Activated T-cell treated with anti-CD3 and anti-CD28 coated beads, Interleukin-2, amount 50 U/mL, for 24 hours (primary cell): Measurements from ENCODE around the gene ATXN1.
"Not testable (repeated sequence)": the region's sequence is repeated elsewhere in the genome, so short reads cannot be mapped to it uniquely, and the experiment has no call there.

Experiments
- DNase-seq: peaks from one replicate; pipeline ENCODE4 v3.0.0-alpha.2; 2020
- H3K27ac Mint-ChIP-seq: 2 replicates; pipeline ENCODE4 v1.8.0; 2020; ENCODE audit warnings: mild to moderate bottlenecking, mixed read lengths
- H3K27me3 Mint-ChIP-seq: 2 replicates; pipeline ENCODE4 v1.8.0; 2020; ENCODE audit warnings: mixed read lengths
- H3K36me3 Mint-ChIP-seq: 2 replicates; pipeline ENCODE4 v1.8.0; 2020; ENCODE audit warnings: low read depth, mixed read lengths
- H3K4me1 Mint-ChIP-seq: 2 replicates; pipeline ENCODE4 v1.8.0; 2020; ENCODE audit warnings: low read depth, mixed read lengths
- H3K4me3 Mint-ChIP-seq: 2 replicates; pipeline ENCODE4 v1.8.0; 2020; ENCODE audit warnings: mild to moderate bottlenecking, moderate library complexity, mixed read lengths
- H3K9me3 Mint-ChIP-seq: 2 replicates; pipeline ENCODE4 v1.8.0; 2020; ENCODE audit warnings: mixed read lengths

ATXN1 gene

GRCh38 chr6:16420337-16420714 is 340.9 kb downstream of the ATXN1 start:
- no peaks in the 10 kb centered on the region for H3K27me3 Mint-ChIP-seq
- H3K4me3 Mint-ChIP-seq, result peak overlapping the region; percentile 69
- H3K9me3 Mint-ChIP-seq, result no peaks in the 10 kb centered on the region
- H3K36me3 Mint-ChIP-seq, result peaks cover 2% of the 10 kb centered on the region
- peaks cover 74% of the 10 kb centered on the region for H3K4me1 Mint-ChIP-seq
- no peak for DNase-seq
- peak overlapping the region; percentile 99 for H3K27ac Mint-ChIP-seq

GRCh38 chr6:16419636-16420336 is 341.5 kb downstream of the ATXN1 start:
- peak overlapping the region; percentile 69 for H3K4me3 Mint-ChIP-seq
- peak overlapping the region; percentile 99 for H3K27ac Mint-ChIP-seq
- no peaks in the 10 kb centered on the region for H3K9me3 Mint-ChIP-seq
- peaks cover 2% of the 10 kb centered on the region for H3K36me3 Mint-ChIP-seq
- DNase-seq, result no peak
- H3K27me3 Mint-ChIP-seq, result no peaks in the 10 kb centered on the region
- H3K4me1 Mint-ChIP-seq, result peaks cover 74% of the 10 kb centered on the region

GRCh38 chr6:16418151-16418550 is 343.1 kb downstream of the ATXN1 start:
- Mint-ChIP-seq H3K27ac (no peak overlapping the region), H3K4me3 (no peak overlapping the region), H3K9me3 (no peaks in the 10 kb centered on the region), H3K36me3 (peaks cover 2% of the 10 kb centered on the region), H3K4me1 (peaks cover 77% of the 10 kb centered on the region), H3K27me3 (no peaks in the 10 kb centered on the region)
- DNase-seq, result no peak

GRCh38 chr6:16415677-16416076 is 345.6 kb downstream of the ATXN1 start:
- Mint-ChIP-seq H3K27ac (peak overlapping the region; percentile 76), H3K9me3 (no peaks in the 10 kb centered on the region), H3K4me3 (peak overlapping the region; percentile 47), H3K4me1 (peaks cover 69% of the 10 kb centered on the region), H3K36me3 (peaks cover 2% of the 10 kb centered on the region), H3K27me3 (no peaks in the 10 kb centered on the region)
- no peak for DNase-seq

- no peak for DNase-seq
- H3K4me3 Mint-ChIP-seq, result peak overlapping the region; percentile 57
Observed at GRCh38 chr6:16414205-16414604, 347.1 kb downstream of the ATXN1 start.

GRCh38 chr6:16413399-16413798 is 347.9 kb downstream of the ATXN1 start:
- no peaks in the 10 kb centered on the region for H3K9me3 Mint-ChIP-seq
- no peak for DNase-seq
- H3K27ac Mint-ChIP-seq, result peak overlapping the region; percentile 94
- no peaks in the 10 kb centered on the region for H3K27me3 Mint-ChIP-seq
- peaks cover 62% of the 10 kb centered on the region for H3K4me1 Mint-ChIP-seq
- H3K4me3 Mint-ChIP-seq, result peak overlapping the region; percentile 57
- H3K36me3 Mint-ChIP-seq, result peaks cover 2% of the 10 kb centered on the region

More at GRCh38 chr6:16414205-16414604, 347.1 kb downstream of the ATXN1 start:
- no peaks in the 10 kb centered on the region for H3K27me3 Mint-ChIP-seq
- H3K27ac Mint-ChIP-seq, result peak overlapping the region; percentile 94
- peaks cover 65% of the 10 kb centered on the region for H3K4me1 Mint-ChIP-seq
- H3K9me3 Mint-ChIP-seq, result no peaks in the 10 kb centered on the region
- H3K36me3 Mint-ChIP-seq, result peaks cover 2% of the 10 kb centered on the region

- H3K36me3 Mint-ChIP-seq, result peaks cover 5% of the 10 kb centered on the region
- peak overlapping the region; percentile 57 for H3K4me3 Mint-ChIP-seq
- DNase-seq, result no peak
- no peaks in the 10 kb centered on the region for H3K27me3 Mint-ChIP-seq
- peak overlapping the region; percentile 94 for H3K27ac Mint-ChIP-seq
- peaks cover 62% of the 10 kb centered on the region for H3K4me1 Mint-ChIP-seq
- no peaks in the 10 kb centered on the region for H3K9me3 Mint-ChIP-seq
Observed at GRCh38 chr6:16412982-16413381, 348.3 kb downstream of the ATXN1 start.

- Mint-ChIP-seq H3K36me3 (peaks cover 10% of the 10 kb centered on the region), H3K4me1 (peaks cover 59% of the 10 kb centered on the region), H3K27me3 (no peaks in the 10 kb centered on the region), H3K9me3 (no peaks in the 10 kb centered on the region), H3K27ac (peak overlapping the region; percentile 94), H3K4me3 (no peak overlapping the region)
- DNase-seq, result no peak
Observed at GRCh38 chr6:16412171-16412570, 349.1 kb downstream of the ATXN1 start.

- no peak overlapping the region for H3K4me3 Mint-ChIP-seq
- H3K27ac Mint-ChIP-seq, result peak overlapping the region; percentile 47
- peaks cover 8% of the 10 kb centered on the region for H3K36me3 Mint-ChIP-seq
- no peaks in the 10 kb centered on the region for H3K27me3 Mint-ChIP-seq
- DNase-seq, result peak; percentile 69
- H3K4me1 Mint-ChIP-seq, result peaks cover 57% of the 10 kb centered on the region
- no peaks in the 10 kb centered on the region for H3K9me3 Mint-ChIP-seq
Observed at GRCh38 chr6:16409531-16410441, 351.5 kb downstream of the ATXN1 start.

- peaks cover 8% of the 10 kb centered on the region for H3K36me3 Mint-ChIP-seq
- H3K27me3 Mint-ChIP-seq, result no peaks in the 10 kb centered on the region
- H3K4me3 Mint-ChIP-seq, result no peak overlapping the region
- H3K9me3 Mint-ChIP-seq, result no peaks in the 10 kb centered on the region
- no peak for DNase-seq
- peaks cover 57% of the 10 kb centered on the region for H3K4me1 Mint-ChIP-seq
- H3K27ac Mint-ChIP-seq, result no peak overlapping the region
Observed at GRCh38 chr6:16408766-16409165, 352.5 kb downstream of the ATXN1 start.

- Mint-ChIP-seq H3K4me3 (no peak overlapping the region), H3K9me3 (no peaks in the 10 kb centered on the region), H3K4me1 (peaks cover 49% of the 10 kb centered on the region), H3K27me3 (no peaks in the 10 kb centered on the region), H3K27ac (no peak overlapping the region), H3K36me3 (peaks cover 13% of the 10 kb centered on the region)
- DNase-seq, result no peak
Observed at GRCh38 chr6:16406966-16407365, 354.3 kb downstream of the ATXN1 start.

GRCh38 chr6:16406538-16406937 is 354.7 kb downstream of the ATXN1 start:
- not testable (repeated sequence) for H3K4me3 Mint-ChIP-seq, DNase-seq, H3K27ac Mint-ChIP-seq, H3K9me3 Mint-ChIP-seq, H3K27me3 Mint-ChIP-seq
- Mint-ChIP-seq H3K36me3 (peaks cover 16% of the 10 kb centered on the region), H3K4me1 (peaks cover 48% of the 10 kb centered on the region)

- DNase-seq, result no peak
- no peak overlapping the region for H3K4me3 Mint-ChIP-seq
- no peaks in the 10 kb centered on the region for H3K9me3 Mint-ChIP-seq
- no peak overlapping the region for H3K27ac Mint-ChIP-seq
- H3K4me1 Mint-ChIP-seq, result peaks cover 45% of the 10 kb centered on the region
- peaks cover 19% of the 10 kb centered on the region for H3K36me3 Mint-ChIP-seq
- H3K27me3 Mint-ChIP-seq, result no peaks in the 10 kb centered on the region
Observed at GRCh38 chr6:16405375-16405774, 355.9 kb downstream of the ATXN1 start.

GRCh38 chr6:16404456-16404855 is 356.8 kb downstream of the ATXN1 start:
- no peak overlapping the region for H3K4me3 Mint-ChIP-seq
- peak overlapping the region; percentile 63 for H3K27ac Mint-ChIP-seq
- no peak for DNase-seq
- peaks cover 19% of the 10 kb centered on the region for H3K36me3 Mint-ChIP-seq
- H3K9me3 Mint-ChIP-seq, result no peaks in the 10 kb centered on the region
- H3K4me1 Mint-ChIP-seq, result peaks cover 38% of the 10 kb centered on the region
- no peaks in the 10 kb centered on the region for H3K27me3 Mint-ChIP-seq

GRCh38 chr6:16403831-16404230 is 357.4 kb downstream of the ATXN1 start:
- peaks cover 35% of the 10 kb centered on the region for H3K4me1 Mint-ChIP-seq
- H3K27me3 Mint-ChIP-seq, result no peaks in the 10 kb centered on the region
- peaks cover 19% of the 10 kb centered on the region for H3K36me3 Mint-ChIP-seq
- no peak overlapping the region for H3K4me3 Mint-ChIP-seq
- H3K9me3 Mint-ChIP-seq, result no peaks in the 10 kb centered on the region
- DNase-seq, result no peak
- H3K27ac Mint-ChIP-seq, result peak overlapping the region; percentile 63
